SK-N-SH treated with all-trans-retinoic acid at 6 μM for 48 hours (cell line): ENCODE data around the gene TCERG1L.

Experiments
- ATAC-seq: fragments of 200-7000 bp; cut with Tn5 transposase; 3 replicates; pipeline ENCODE4 v1.9.1; 2020; ENCODE audit warnings: mild to moderate bottlenecking, moderate library complexity
- ARNTL ChIP-seq: fragments of 450-650 bp; formaldehyde crosslinking; IDR thresholded peaks from 2 replicates; pipeline ENCODE4 v1.5.0; 2020; ENCODE audit warnings: low read depth, mild to moderate bottlenecking, moderate library complexity, borderline replicate concordance
- BACH2 ChIP-seq: fragments of 250-450 bp; sonication (Bioruptor Pico); IDR thresholded peaks from 2 replicates; pipeline ENCODE4 v1.9.0; 2021; ENCODE audit warnings: mild to moderate bottlenecking, borderline replicate concordance
- CSDC2 ChIP-seq: fragments of 250-450 bp; sonication (Bioruptor Pico); IDR thresholded peaks from 2 replicates; pipeline ENCODE4 v1.5.0; 2020; ENCODE audit warnings: mild to moderate bottlenecking, moderate library complexity
- ESRRG ChIP-seq: fragments of 250-450 bp; sonication (Bioruptor Pico); IDR thresholded peaks from 2 replicates; pipeline ENCODE4 v1.6.1; 2021; ENCODE audit warnings: mild to moderate bottlenecking
- GLIS3 ChIP-seq: fragments of 250-450 bp; sonication (Bioruptor Pico); IDR thresholded peaks from 2 replicates; pipeline ENCODE4 v1.5.0; 2020; ENCODE audit warnings: mild to moderate bottlenecking, moderate library complexity
- ISL1 ChIP-seq: fragments of 250-450 bp; sonication (Bioruptor Pico); IDR thresholded peaks from 2 replicates; pipeline ENCODE4 v2.1.2; 2022; ENCODE audit warnings: mild to moderate bottlenecking, moderate library complexity
- OSR1 ChIP-seq: fragments of 250-450 bp; sonication (Bioruptor Pico); IDR thresholded peaks from 2 replicates; pipeline ENCODE4 v1.8.0; 2022; ENCODE audit warnings: moderate library complexity, mild to moderate bottlenecking, inconsistent platforms
- RARB ChIP-seq: fragments of 250-450 bp; sonication (Bioruptor Pico); IDR thresholded peaks from 2 replicates; pipeline ENCODE4 v1.8.0; 2021; ENCODE audit warnings: mild to moderate bottlenecking, moderate library complexity
- SNAI2 ChIP-seq: fragments of 250-450 bp; sonication (Bioruptor Pico); IDR thresholded peaks from 2 replicates; pipeline ENCODE4 v1.5.0; 2020; ENCODE audit warnings: mild to moderate bottlenecking, moderate library complexity
- TCF4 ChIP-seq: fragments of 250-450 bp; sonication (Bioruptor Pico); IDR thresholded peaks from 2 replicates; pipeline ENCODE4 v1.8.0; 2021; ENCODE audit warnings: mild to moderate bottlenecking, moderate library complexity, borderline replicate concordance
- TOX ChIP-seq: fragments of 250-450 bp; sonication (Bioruptor Pico); IDR thresholded peaks from 2 replicates; pipeline ENCODE4 v1.8.0; 2021; ENCODE audit warnings: mild to moderate bottlenecking, moderate library complexity, borderline replicate concordance
- ZC3H10 ChIP-seq: fragments of 250-450 bp; sonication (Bioruptor Pico); IDR thresholded peaks from 2 replicates; pipeline ENCODE4 v1.5.1; 2021; ENCODE audit warnings: mild to moderate bottlenecking, moderate library complexity
- ZFP3 ChIP-seq: fragments of 250-450 bp; sonication (Bioruptor Pico); IDR thresholded peaks from 2 replicates; pipeline ENCODE4 v1.5.0; 2020; ENCODE audit warnings: mild to moderate bottlenecking, moderate library complexity
- ZFP30 ChIP-seq: fragments of 450-650 bp; formaldehyde crosslinking; IDR thresholded peaks from 2 replicates; pipeline ENCODE4 v1.5.0; 2022; ENCODE audit warnings: mild to moderate bottlenecking, moderate library complexity
- ZNF565 ChIP-seq: fragments of 450-650 bp; formaldehyde crosslinking; conservative IDR thresholded peaks from 2 replicates; pipeline ENCODE4 v1.5.0; 2020; ENCODE audit warnings: low read depth, mild to moderate bottlenecking, moderate library complexity
- ZNF70 ChIP-seq: fragments of 450-650 bp; formaldehyde crosslinking; IDR thresholded peaks from 2 replicates; pipeline ENCODE4 v1.5.0; 2020; ENCODE audit warnings: mild to moderate bottlenecking, moderate library complexity
- ZNF8 ChIP-seq: fragments of 450-650 bp; formaldehyde crosslinking; IDR thresholded peaks from 2 replicates; pipeline ENCODE4 v1.5.0; 2020; ENCODE audit warnings: mild to moderate bottlenecking, moderate library complexity
- TF ChIP-seq, protein P1 (sequence below): fragments of 250-450 bp; sonication (Bioruptor Pico); IDR thresholded peaks from 2 replicates; pipeline ENCODE4 v1.5.0; 2020; ENCODE audit warnings: mild to moderate bottlenecking, moderate library complexity
- TF ChIP-seq, protein P2 (sequence below): fragments of 250-450 bp; sonication (Bioruptor Pico); IDR thresholded peaks from 2 replicates; pipeline ENCODE4 v1.8.0; 2020; ENCODE audit warnings: mild to moderate bottlenecking, moderate library complexity, borderline replicate concordance
- TF ChIP-seq, protein P3 (sequence below): fragments of 250-450 bp; sonication (Bioruptor Pico); IDR thresholded peaks from 2 replicates; pipeline ENCODE4 v1.5.1; 2021; ENCODE audit warnings: mild to moderate bottlenecking, moderate library complexity
- TF ChIP-seq, protein P4 (sequence below): fragments of 250-450 bp; sonication (Bioruptor Pico); IDR thresholded peaks from 2 replicates; pipeline ENCODE4 v1.5.1; 2020; ENCODE audit warnings: low read depth, mild to moderate bottlenecking, moderate library complexity
- TF ChIP-seq, protein P5 (sequence below): fragments of 250-450 bp; sonication (Bioruptor Pico); IDR thresholded peaks from 2 replicates; pipeline ENCODE4 v1.8.0; 2021; ENCODE audit warnings: low read depth, mild to moderate bottlenecking, moderate library complexity, borderline replicate concordance

Gene TCERG1L

DNA sequence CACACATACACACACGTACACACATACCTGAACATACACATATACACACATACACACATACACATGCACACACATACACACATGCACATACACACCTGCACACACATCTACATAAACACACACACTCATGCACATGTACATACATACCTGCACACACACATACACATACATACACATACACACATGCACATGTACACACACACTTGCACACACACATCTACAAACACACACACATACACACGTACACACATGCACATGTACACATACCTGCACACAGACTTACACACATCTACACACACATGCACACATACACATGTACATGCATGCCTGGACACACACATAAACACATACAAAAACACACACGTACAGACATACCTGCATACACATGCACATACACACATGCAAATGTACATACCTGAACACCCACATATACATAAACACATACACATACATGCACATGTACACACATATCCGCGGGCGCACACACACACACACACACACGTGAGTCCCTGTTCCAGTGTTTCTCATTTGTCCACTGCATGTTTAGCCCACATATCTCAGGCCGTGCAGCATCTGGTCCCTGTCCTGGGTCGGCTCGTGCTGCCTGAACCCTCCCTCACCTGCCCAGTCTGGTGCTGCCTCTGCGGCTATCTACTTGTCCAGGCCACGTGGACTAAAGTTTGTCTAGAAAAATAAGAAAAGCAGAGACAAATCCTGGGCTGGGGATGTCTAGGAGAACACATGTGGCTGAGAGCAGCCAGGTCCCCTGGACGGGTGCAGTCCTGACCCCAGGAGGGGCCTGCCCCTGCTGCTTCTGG, 238.7 kb downstream of the TCERG1L start:
- ATAC-seq, result no peak
- TF ChIP-seq ZNF8 (CRISPR knock-in tag) (no peak), ZFP3 (no peak), ARNTL (CRISPR knock-in tag) (no peak), TOX (CRISPR knock-in tag) (no peak), ESRRG (CRISPR knock-in tag) (no peak), CSDC2 (CRISPR knock-in tag) (no peak), BACH2 (CRISPR knock-in tag) (no peak), SNAI2 (CRISPR knock-in tag) (no peak), ISL1 (CRISPR knock-in tag) (no peak), ZNF70 (CRISPR knock-in tag) (no peak), ZFP30 (CRISPR knock-in tag) (no peak), ZNF565 (CRISPR knock-in tag) (no peak), TCF4 (CRISPR knock-in tag) (no peak), RARB (no peak), ZC3H10 (CRISPR knock-in tag) (no peak), OSR1 (no peak)
- TF ChIP-seq, protein P1, sequence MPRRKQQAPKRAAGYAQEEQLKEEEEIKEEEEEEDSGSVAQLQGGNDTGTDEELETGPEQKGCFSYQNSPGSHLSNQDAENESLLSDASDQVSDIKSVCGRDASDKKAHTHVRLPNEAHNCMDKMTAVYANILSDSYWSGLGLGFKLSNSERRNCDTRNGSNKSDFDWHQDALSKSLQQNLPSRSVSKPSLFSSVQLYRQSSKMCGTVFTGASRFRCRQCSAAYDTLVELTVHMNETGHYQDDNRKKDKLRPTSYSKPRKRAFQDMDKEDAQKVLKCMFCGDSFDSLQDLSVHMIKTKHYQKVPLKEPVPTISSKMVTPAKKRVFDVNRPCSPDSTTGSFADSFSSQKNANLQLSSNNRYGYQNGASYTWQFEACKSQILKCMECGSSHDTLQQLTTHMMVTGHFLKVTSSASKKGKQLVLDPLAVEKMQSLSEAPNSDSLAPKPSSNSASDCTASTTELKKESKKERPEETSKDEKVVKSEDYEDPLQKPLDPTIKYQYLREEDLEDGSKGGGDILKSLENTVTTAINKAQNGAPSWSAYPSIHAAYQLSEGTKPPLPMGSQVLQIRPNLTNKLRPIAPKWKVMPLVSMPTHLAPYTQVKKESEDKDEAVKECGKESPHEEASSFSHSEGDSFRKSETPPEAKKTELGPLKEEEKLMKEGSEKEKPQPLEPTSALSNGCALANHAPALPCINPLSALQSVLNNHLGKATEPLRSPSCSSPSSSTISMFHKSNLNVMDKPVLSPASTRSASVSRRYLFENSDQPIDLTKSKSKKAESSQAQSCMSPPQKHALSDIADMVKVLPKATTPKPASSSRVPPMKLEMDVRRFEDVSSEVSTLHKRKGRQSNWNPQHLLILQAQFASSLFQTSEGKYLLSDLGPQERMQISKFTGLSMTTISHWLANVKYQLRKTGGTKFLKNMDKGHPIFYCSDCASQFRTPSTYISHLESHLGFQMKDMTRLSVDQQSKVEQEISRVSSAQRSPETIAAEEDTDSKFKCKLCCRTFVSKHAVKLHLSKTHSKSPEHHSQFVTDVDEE (CRISPR knock-in tag), result no peak
- TF ChIP-seq, protein P2, sequence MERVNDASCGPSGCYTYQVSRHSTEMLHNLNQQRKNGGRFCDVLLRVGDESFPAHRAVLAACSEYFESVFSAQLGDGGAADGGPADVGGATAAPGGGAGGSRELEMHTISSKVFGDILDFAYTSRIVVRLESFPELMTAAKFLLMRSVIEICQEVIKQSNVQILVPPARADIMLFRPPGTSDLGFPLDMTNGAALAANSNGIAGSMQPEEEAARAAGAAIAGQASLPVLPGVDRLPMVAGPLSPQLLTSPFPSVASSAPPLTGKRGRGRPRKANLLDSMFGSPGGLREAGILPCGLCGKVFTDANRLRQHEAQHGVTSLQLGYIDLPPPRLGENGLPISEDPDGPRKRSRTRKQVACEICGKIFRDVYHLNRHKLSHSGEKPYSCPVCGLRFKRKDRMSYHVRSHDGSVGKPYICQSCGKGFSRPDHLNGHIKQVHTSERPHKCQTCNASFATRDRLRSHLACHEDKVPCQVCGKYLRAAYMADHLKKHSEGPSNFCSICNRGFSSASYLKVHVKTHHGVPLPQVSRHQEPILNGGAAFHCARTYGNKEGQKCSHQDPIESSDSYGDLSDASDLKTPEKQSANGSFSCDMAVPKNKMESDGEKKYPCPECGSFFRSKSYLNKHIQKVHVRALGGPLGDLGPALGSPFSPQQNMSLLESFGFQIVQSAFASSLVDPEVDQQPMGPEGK (CRISPR knock-in tag), result no peak
- TF ChIP-seq, protein P3, sequence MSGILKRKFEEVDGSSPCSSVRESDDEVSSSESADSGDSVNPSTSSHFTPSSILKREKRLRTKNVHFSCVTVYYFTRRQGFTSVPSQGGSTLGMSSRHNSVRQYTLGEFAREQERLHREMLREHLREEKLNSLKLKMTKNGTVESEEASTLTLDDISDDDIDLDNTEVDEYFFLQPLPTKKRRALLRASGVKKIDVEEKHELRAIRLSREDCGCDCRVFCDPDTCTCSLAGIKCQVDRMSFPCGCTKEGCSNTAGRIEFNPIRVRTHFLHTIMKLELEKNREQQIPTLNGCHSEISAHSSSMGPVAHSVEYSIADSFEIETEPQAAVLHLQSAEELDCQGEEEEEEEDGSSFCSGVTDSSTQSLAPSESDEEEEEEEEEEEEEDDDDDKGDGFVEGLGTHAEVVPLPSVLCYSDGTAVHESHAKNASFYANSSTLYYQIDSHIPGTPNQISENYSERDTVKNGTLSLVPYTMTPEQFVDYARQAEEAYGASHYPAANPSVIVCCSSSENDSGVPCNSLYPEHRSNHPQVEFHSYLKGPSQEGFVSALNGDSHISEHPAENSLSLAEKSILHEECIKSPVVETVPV (CRISPR knock-in tag), result no peak
- TF ChIP-seq, protein P4, sequence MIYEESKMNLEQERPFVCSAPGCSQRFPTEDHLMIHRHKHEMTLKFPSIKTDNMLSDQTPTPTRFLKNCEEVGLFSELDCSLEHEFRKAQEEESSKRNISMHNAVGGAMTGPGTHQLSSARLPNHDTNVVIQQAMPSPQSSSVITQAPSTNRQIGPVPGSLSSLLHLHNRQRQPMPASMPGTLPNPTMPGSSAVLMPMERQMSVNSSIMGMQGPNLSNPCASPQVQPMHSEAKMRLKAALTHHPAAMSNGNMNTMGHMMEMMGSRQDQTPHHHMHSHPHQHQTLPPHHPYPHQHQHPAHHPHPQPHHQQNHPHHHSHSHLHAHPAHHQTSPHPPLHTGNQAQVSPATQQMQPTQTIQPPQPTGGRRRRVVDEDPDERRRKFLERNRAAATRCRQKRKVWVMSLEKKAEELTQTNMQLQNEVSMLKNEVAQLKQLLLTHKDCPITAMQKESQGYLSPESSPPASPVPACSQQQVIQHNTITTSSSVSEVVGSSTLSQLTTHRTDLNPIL, result no peak

DNA sequence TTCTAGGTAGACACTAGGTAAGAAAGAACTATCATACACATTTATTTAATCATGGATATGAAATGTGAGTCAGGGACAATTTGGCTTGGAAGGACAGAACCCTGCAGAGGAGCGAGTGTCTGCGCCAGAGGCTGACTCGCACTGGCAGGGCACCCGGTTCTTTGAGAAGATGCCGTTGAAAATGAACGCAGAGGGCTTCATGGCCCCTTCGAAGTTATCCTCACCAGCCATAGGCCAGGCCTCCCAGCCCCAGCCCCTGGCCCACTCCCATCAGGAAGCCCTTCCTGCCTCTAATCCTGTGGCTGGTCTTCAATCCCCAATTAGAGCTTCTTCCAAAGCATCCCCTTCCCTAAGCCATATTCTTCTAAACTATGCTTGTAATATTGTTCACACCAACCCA, 239.8 kb downstream of the TCERG1L start:
- no peak for ATAC-seq
- TF ChIP-seq GLIS3 (CRISPR knock-in tag), result no peak
- TF ChIP-seq ZNF565 (CRISPR knock-in tag), result no peak
- no peak for TF ChIP-seq ESRRG (CRISPR knock-in tag)
- TF ChIP-seq, protein P3 (CRISPR knock-in tag), result no peak
- no peak for TF ChIP-seq ARNTL (CRISPR knock-in tag)
- no peak for TF ChIP-seq ZC3H10 (CRISPR knock-in tag)
- TF ChIP-seq ZFP3, result no peak
- TF ChIP-seq TCF4 (CRISPR knock-in tag), result no peak
- TF ChIP-seq TOX (CRISPR knock-in tag), result no peak
- TF ChIP-seq CSDC2 (CRISPR knock-in tag), result no peak
- no peak for TF ChIP-seq RARB
- TF ChIP-seq, protein P4, result no peak
- TF ChIP-seq, protein P5, sequence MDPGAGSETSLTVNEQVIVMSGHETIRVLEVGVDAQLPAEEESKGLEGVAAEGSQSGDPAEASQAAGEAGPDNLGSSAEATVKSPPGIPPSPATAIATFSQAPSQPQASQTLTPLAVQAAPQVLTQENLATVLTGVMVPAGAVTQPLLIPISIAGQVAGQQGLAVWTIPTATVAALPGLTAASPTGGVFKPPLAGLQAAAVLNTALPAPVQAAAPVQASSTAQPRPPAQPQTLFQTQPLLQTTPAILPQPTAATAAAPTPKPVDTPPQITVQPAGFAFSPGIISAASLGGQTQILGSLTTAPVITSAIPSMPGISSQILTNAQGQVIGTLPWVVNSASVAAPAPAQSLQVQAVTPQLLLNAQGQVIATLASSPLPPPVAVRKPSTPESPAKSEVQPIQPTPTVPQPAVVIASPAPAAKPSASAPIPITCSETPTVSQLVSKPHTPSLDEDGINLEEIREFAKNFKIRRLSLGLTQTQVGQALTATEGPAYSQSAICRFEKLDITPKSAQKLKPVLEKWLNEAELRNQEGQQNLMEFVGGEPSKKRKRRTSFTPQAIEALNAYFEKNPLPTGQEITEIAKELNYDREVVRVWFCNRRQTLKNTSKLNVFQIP, result no peak
- TF ChIP-seq, protein P1 (CRISPR knock-in tag), result no peak
- no peak for TF ChIP-seq SNAI2 (CRISPR knock-in tag)
- TF ChIP-seq ZFP30 (CRISPR knock-in tag), result no peak
